DMS153 treated with DMSO at 0.1 percent for 48 hours (cell line): Measurements from ENCODE around the gene MB21D2.

Source experiments
- DNase-seq: peaks from one replicate; lab custom pipeline; 2025; ENCODE audit not compliant: unreplicated experiment; lab: John Stamatoyannopoulos, UW

MB21D2 gene

GRCh38 chr3:192892981-192893700, 24.5 kb downstream of the MB21D2 start:
- DNase-seq = no peak

GRCh38 chr3:192890347-192891335, 27.0 kb downstream of the MB21D2 start:
- DNase-seq = no peak

GRCh38 chr3:192889679-192890078, 28.0 kb downstream of the MB21D2 start:
- no peak for DNase-seq

GRCh38 chr3:192888190-192888589, 29.5 kb downstream of the MB21D2 start:
- no peak for DNase-seq

- no peak for DNase-seq
These were observed 30.0 kb downstream of the MB21D2 start for GRCh38 chr3:192887701-192888100.

GRCh38 chr3:192887047-192887446, 30.6 kb downstream of the MB21D2 start:
- no peak for DNase-seq

- no peak for DNase-seq
These were observed 32.6 kb downstream of the MB21D2 start for GRCh38 chr3:192884777-192885773.

- no peak for DNase-seq
These were observed 34.1 kb downstream of the MB21D2 start for GRCh38 chr3:192883512-192883911.

- no peak for DNase-seq
These were observed 36.4 kb downstream of the MB21D2 start for GRCh38 chr3:192881159-192881786.

GRCh38 chr3:192880313-192880712, 37.3 kb downstream of the MB21D2 start:
- no peak for DNase-seq

GRCh38 chr3:192879346-192880031, 38.2 kb downstream of the MB21D2 start:
- DNase-seq = no peak

GRCh38 chr3:192875971-192876565, 41.6 kb downstream of the MB21D2 start:
- no peak for DNase-seq

GRCh38 chr3:192870822-192871221, 46.8 kb downstream of the MB21D2 start:
- no peak for DNase-seq

- DNase-seq = no peak
These were observed 48.3 kb downstream of the MB21D2 start for GRCh38 chr3:192869131-192870031.

- no peak for DNase-seq
These were observed 50.0 kb downstream of the MB21D2 start for GRCh38 chr3:192867645-192868044.

GRCh38 chr3:192866804-192867203, 50.9 kb downstream of the MB21D2 start:
- no peak for DNase-seq

- DNase-seq = no peak
These were observed 52.7 kb downstream of the MB21D2 start for GRCh38 chr3:192864941-192865340.

GRCh38 chr3:192863091-192863420, 54.6 kb downstream of the MB21D2 start:
- DNase-seq = no peak
